Esophagus squamous epithelium (tissue), 4 donors: ENCODE results near the gene MFSD8.
"Not testable (repeated sequence)": the region's sequence is repeated elsewhere in the genome, so short reads cannot be mapped to it uniquely, and the experiment has no call there.

Experiments
- POLR2A ChIP-seq, 4 donors: fragments of 450-650 bp; IDR thresholded peaks; one replicate each; pipeline ENCODE4 v1.6.1; 2017; ENCODE audit warnings: antibody characterized with exemption in 4 of 4, mild to moderate bottlenecking in 4 of 4, moderate library complexity in 3 of 4
- TF ChIP-seq, protein P1 (sequence below), 6 experiments: fragments of 450-650 bp in 4 of 6; fragments of 200-600 bp in 2 of 6; sonication (generic) in 2 of 6; IDR thresholded peaks; one replicate each; pipeline ENCODE4 v1.5.1; 2016 to 2019; ENCODE audit warnings: antibody characterized with exemption in 6 of 6, mild to moderate bottlenecking in 4 of 6, moderate library complexity in 4 of 6

DNA sequence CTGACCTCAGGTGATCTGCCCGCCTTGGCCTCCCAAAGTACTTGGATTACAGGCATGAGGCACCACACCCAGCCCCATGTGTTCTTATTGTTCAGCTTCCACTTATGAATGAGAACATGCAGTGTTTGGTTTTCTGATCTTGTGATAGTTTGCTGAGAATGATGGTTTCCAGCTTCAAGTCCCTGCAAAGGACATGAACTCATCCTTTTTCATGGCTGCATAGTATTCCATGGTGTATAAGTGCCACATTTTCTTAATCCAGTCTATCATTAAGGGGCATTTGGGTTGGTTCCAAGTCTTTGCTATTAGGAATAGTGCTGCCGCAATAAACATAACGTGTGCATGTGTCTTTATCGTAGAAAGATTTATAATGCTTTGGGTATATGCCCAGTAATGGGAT, 65.3 kb downstream of the MFSD8 start:
- TF ChIP-seq, protein P1, sequence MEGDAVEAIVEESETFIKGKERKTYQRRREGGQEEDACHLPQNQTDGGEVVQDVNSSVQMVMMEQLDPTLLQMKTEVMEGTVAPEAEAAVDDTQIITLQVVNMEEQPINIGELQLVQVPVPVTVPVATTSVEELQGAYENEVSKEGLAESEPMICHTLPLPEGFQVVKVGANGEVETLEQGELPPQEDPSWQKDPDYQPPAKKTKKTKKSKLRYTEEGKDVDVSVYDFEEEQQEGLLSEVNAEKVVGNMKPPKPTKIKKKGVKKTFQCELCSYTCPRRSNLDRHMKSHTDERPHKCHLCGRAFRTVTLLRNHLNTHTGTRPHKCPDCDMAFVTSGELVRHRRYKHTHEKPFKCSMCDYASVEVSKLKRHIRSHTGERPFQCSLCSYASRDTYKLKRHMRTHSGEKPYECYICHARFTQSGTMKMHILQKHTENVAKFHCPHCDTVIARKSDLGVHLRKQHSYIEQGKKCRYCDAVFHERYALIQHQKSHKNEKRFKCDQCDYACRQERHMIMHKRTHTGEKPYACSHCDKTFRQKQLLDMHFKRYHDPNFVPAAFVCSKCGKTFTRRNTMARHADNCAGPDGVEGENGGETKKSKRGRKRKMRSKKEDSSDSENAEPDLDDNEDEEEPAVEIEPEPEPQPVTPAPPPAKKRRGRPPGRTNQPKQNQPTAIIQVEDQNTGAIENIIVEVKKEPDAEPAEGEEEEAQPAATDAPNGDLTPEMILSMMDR (IDR thresholded peaks at IDR 0.05) = not testable (repeated sequence)
- not testable (repeated sequence) for TF ChIP-seq POLR2A (IDR thresholded peaks at IDR 0.05)
